ENCODE results near the gene RBM15. TPM values are rescaled to one million over a fixed set of nuclear protein-coding genes. Genes with fewer than 3 reads are reported as not detected.

Gene RBM15
- polyA plus RNA-seq, 1 donor: 13.1 TPM

DNA sequence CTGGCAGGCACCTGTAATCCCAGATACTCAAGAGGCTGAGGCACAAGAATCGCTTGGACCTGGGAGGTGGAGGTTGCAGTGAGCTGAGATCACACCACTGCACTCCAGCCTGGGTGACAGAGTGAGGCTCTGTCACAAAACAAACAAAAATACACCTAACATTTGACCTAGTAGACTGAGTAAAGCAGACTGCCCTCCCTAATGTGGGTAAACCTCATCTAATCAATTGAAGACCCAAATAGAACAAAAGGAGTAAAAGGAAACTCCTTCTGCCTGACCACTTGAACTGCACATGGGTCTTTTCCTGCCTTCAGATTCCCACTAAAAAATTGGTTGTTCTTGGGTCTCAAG, 19.0 kb upstream of the RBM15 start:
- no peak overlapping the region for H3K27ac ChIP-seq (ENCODE audit: low read length)
- WGBS (ENCODE audit: insufficient coverage, low lambda C conversion rate): no CpG with 5 or more reads among the region's 1 CpG
- DNase-seq: no peak

GRCh38 chr1:110321045-110321444, 18.1 kb upstream of the RBM15 start:
- H3K9me3 ChIP-seq (ENCODE audit: control insufficient read depth, low read depth, low read length): no peaks in the 10 kb centered on the region
- H3K4me3 ChIP-seq (ENCODE audit: low read length): no peak overlapping the region
- H3K27me3 ChIP-seq (ENCODE audit: control insufficient read depth, insufficient read depth, low read length): no peaks in the 10 kb centered on the region
- no peak overlapping the region for H3K27ac ChIP-seq (ENCODE audit: low read length)
- WGBS (ENCODE audit: insufficient coverage, low lambda C conversion rate): 20% methylated on average over 2 of the region's 2 CpGs
- H3K4me1 ChIP-seq (ENCODE audit: control insufficient read depth, insufficient read depth, low read length): no peaks in the 10 kb centered on the region
- H3K36me3 ChIP-seq (ENCODE audit: control insufficient read depth, insufficient read depth, low read length): no peaks in the 10 kb centered on the region
- peak in 1 of 2 donors; percentile 33 for DNase-seq

More for the DNA sequence above, 19.0 kb upstream of the RBM15 start:
- Histone ChIP-seq H3K36me3 (ENCODE audit: control insufficient read depth, insufficient read depth, low read length) (no peaks in the 10 kb centered on the region), H3K27me3 (ENCODE audit: control insufficient read depth, insufficient read depth, low read length) (no peaks in the 10 kb centered on the region), H3K4me1 (ENCODE audit: control insufficient read depth, insufficient read depth, low read length) (no peaks in the 10 kb centered on the region), H3K4me3 (ENCODE audit: low read length) (no peak overlapping the region), H3K9me3 (ENCODE audit: control insufficient read depth, low read depth, low read length) (no peaks in the 10 kb centered on the region)

DNA sequence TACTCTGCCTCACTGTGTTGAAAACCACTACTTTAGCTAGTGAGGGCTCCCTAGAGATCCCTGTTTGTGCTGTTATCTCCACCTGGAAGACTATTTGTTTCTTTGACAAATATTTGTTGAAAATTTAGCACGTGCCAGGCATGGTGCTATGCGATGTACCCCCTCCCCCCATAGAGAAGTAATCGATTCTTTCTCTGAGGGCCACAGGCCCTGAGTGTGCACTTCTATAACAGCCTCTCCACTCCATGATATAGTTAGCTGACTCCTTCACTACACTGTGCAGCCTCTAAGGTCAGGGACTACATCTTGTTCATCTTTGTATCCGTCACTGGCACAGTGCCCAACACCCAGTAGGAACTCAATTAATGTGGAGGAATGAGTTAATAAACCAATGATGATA, 17.3 kb upstream of the RBM15 start:
- Histone ChIP-seq H3K36me3 (ENCODE audit: control insufficient read depth, insufficient read depth, low read length) (no peaks in the 10 kb centered on the region), H3K27me3 (ENCODE audit: control insufficient read depth, insufficient read depth, low read length) (no peaks in the 10 kb centered on the region), H3K9me3 (ENCODE audit: control insufficient read depth, low read depth, low read length) (no peaks in the 10 kb centered on the region), H3K27ac (ENCODE audit: low read length) (no peak overlapping the region), H3K4me1 (ENCODE audit: control insufficient read depth, insufficient read depth, low read length) (no peaks in the 10 kb centered on the region), H3K4me3 (ENCODE audit: low read length) (no peak overlapping the region)
- no peak for DNase-seq
- WGBS (ENCODE audit: insufficient coverage, low lambda C conversion rate): no CpG with 5 or more reads among the region's 4 CpGs

DNA sequence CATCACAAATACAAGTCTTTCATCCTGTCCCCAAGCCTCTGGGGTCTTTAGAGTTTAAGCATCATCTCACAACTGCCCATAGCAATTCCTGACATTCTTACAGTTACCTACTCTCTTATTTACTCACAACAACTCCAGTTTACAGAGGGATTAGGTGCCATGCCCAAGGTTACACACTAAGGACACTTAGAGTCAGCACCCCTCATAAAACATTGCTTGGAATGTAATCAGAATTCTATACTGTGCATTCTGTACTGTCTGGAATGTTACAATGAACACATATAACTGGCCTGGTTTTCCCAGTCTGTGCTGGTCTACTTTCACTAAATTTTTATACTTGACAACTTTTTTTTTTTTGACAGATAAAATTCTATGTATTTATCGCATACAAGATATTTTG, 14.5 kb upstream of the RBM15 start:
- H3K27ac ChIP-seq (ENCODE audit: low read length): no peak overlapping the region
- WGBS (ENCODE audit: insufficient coverage, low lambda C conversion rate): 83% methylated on average over 1 of the region's 1 CpG
- no peaks in the 10 kb centered on the region for H3K36me3 ChIP-seq (ENCODE audit: control insufficient read depth, insufficient read depth, low read length)
- no peaks in the 10 kb centered on the region for H3K27me3 ChIP-seq (ENCODE audit: control insufficient read depth, insufficient read depth, low read length)
- H3K9me3 ChIP-seq (ENCODE audit: control insufficient read depth, low read depth, low read length): no peaks in the 10 kb centered on the region
- no peaks in the 10 kb centered on the region for H3K4me1 ChIP-seq (ENCODE audit: control insufficient read depth, insufficient read depth, low read length)
- H3K4me3 ChIP-seq (ENCODE audit: low read length): no peak overlapping the region
- DNase-seq: no peak

DNA sequence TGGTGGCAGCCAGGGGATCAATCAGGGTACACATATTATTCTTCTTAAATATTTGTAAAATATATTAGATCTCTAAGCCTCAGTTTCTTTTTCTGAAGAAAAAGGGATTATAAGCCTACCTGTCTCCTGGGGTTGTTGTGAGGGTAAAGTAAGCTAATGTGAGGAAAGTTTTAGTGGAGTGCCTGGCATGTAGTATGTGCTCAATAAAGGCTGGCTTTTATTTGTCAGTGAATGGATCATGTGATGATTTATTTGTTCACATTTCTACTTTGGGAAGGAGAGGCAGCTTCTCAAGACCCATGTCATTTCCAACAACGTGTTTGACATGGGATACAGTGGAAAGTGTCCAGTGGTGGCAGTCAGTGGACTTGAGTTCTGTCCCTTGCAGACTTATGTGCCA, 12.4 kb upstream of the RBM15 start:
- no peak overlapping the region for H3K4me3 ChIP-seq (ENCODE audit: low read length)
- H3K27me3 ChIP-seq (ENCODE audit: control insufficient read depth, insufficient read depth, low read length): no peaks in the 10 kb centered on the region
- DNase-seq: no peak
- no peaks in the 10 kb centered on the region for H3K9me3 ChIP-seq (ENCODE audit: control insufficient read depth, low read depth, low read length)
- H3K36me3 ChIP-seq (ENCODE audit: control insufficient read depth, insufficient read depth, low read length): no peaks in the 10 kb centered on the region
- H3K4me1 ChIP-seq (ENCODE audit: control insufficient read depth, insufficient read depth, low read length): peaks cover 5% of the 10 kb centered on the region
- no peak overlapping the region for H3K27ac ChIP-seq (ENCODE audit: low read length)
- WGBS (ENCODE audit: insufficient coverage, low lambda C conversion rate): no CpG with 5 or more reads among the region's 1 CpG

GRCh38 chr1:110328274-110328673, 10.9 kb upstream of the RBM15 start:
- H3K4me3 ChIP-seq (ENCODE audit: low read length): no peak overlapping the region
- H3K27me3 ChIP-seq (ENCODE audit: control insufficient read depth, insufficient read depth, low read length): no peaks in the 10 kb centered on the region
- H3K36me3 ChIP-seq (ENCODE audit: control insufficient read depth, insufficient read depth, low read length): no peaks in the 10 kb centered on the region
- H3K27ac ChIP-seq (ENCODE audit: low read length): no peak overlapping the region
- H3K9me3 ChIP-seq (ENCODE audit: control insufficient read depth, low read depth, low read length): no peaks in the 10 kb centered on the region
- no peak for DNase-seq
- H3K4me1 ChIP-seq (ENCODE audit: control insufficient read depth, insufficient read depth, low read length): peaks cover 5% of the 10 kb centered on the region

DNA sequence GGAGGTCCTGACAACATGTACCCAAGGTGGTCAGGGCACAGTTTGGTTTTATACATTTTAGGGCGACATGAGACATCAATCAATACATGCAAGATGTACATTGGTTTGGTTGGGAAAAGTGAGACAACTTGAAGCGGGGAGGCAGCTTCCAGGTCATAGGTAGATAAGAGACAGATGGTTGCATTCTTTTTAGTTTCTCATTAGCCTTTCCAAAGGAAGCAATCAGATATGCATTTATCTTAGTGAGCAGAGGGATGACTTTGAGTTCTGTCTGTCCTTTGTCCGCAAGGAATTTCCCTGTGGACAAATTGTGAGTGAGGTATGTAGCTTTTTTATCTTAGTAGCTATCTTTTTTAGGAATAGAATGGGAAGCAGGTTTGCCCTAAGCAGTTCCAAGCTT, 10.5 kb upstream of the RBM15 start:
- no peak overlapping the region for H3K27ac ChIP-seq (ENCODE audit: low read length)
- H3K27me3 ChIP-seq (ENCODE audit: control insufficient read depth, insufficient read depth, low read length): no peaks in the 10 kb centered on the region
- DNase-seq: no peak
- no peaks in the 10 kb centered on the region for H3K36me3 ChIP-seq (ENCODE audit: control insufficient read depth, insufficient read depth, low read length)
- WGBS (ENCODE audit: insufficient coverage, low lambda C conversion rate): no CpG with 5 or more reads among the region's 3 CpGs
- no peaks in the 10 kb centered on the region for H3K9me3 ChIP-seq (ENCODE audit: control insufficient read depth, low read depth, low read length)
- H3K4me1 ChIP-seq (ENCODE audit: control insufficient read depth, insufficient read depth, low read length): peaks cover 5% of the 10 kb centered on the region
- H3K4me3 ChIP-seq (ENCODE audit: low read length): no peak overlapping the region

DNA sequence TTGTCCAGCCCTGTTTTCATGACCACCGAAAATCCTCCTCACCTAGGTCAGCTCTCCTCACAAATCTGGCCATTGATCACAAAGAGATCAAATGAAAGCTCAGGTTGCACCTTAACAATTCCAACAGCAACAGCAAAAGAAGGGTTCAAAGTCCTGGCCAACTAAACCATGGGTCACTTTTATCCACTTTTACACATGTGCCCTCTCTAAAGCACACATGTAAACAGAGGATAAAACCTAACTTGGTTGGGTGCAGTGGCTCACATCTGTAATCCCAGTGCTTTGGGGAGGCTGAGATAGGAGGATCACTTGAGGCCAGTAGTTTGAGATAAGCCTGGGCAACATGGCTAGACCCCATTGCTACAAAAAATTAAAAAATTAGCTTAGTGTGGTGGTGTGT, 3.9 kb upstream of the RBM15 start:
- H3K4me3 ChIP-seq (ENCODE audit: low read length): no peak overlapping the region
- DNase-seq: no peak
- no peaks in the 10 kb centered on the region for H3K9me3 ChIP-seq (ENCODE audit: control insufficient read depth, low read depth, low read length)
- H3K36me3 ChIP-seq (ENCODE audit: control insufficient read depth, insufficient read depth, low read length): no peaks in the 10 kb centered on the region
- H3K27ac ChIP-seq (ENCODE audit: low read length): peak overlapping the region; percentile 94
- H3K27me3 ChIP-seq (ENCODE audit: control insufficient read depth, insufficient read depth, low read length): no peaks in the 10 kb centered on the region
- WGBS (ENCODE audit: insufficient coverage, low lambda C conversion rate): no CpG with 5 or more reads among the region's 1 CpG
- H3K4me1 ChIP-seq (ENCODE audit: control insufficient read depth, insufficient read depth, low read length): peaks cover 23% of the 10 kb centered on the region

DNA sequence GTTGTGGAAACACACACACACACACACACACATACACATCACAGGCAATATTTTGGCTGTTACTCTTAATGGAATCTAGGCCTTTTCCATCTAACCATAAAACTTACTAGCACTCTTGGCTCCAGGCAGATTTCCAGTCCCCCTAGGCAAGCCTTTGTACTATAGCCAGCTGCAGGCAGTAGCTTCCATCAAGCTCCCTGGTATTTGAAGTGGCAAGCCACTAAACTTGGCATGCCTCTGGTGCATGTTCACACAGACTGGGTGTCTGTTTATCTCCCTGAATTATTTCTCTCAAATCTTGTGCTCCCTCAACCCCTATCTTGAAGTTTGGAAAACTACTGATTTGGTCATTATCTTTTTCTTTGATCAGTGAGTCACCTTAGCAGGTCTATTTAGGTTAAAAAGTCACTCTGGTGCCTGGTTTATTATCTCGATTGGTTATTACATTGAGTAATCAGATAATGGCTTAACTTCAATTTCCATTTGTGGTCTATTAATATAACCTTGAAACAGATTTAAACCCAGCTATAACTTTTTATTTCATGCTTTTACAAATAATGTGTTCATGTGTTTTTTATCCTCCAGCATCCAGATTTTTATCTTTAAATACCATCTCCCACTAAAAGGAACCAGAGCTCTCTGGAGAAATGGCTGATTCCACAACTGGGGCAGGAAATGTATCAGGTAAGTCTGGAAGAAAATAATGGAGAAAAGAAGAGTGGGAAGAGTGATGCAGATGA, 2.7 kb upstream of the RBM15 start:
- H3K9me3 ChIP-seq (ENCODE audit: control insufficient read depth, low read depth, low read length): no peaks in the 10 kb centered on the region
- H3K27me3 ChIP-seq (ENCODE audit: control insufficient read depth, insufficient read depth, low read length): no peaks in the 10 kb centered on the region
- H3K27ac ChIP-seq (ENCODE audit: low read length): peak overlapping the region; percentile 94
- DNase-seq: peak in 1 of 2 donors; percentile 47
- no peak overlapping the region for H3K4me3 ChIP-seq (ENCODE audit: low read length)
- 57% methylated on average over 1 of the region's 1 CpG for WGBS (ENCODE audit: insufficient coverage, low lambda C conversion rate)
- H3K36me3 ChIP-seq (ENCODE audit: control insufficient read depth, insufficient read depth, low read length): peaks cover 9% of the 10 kb centered on the region
- peaks cover 27% of the 10 kb centered on the region for H3K4me1 ChIP-seq (ENCODE audit: control insufficient read depth, insufficient read depth, low read length)

GRCh38 chr1:110337704-110338308, 1.4 kb upstream of the RBM15 start:
- Histone ChIP-seq H3K4me3 (ENCODE audit: low read length) (peak overlapping the region; percentile 70), H3K27me3 (ENCODE audit: control insufficient read depth, insufficient read depth, low read length) (no peaks in the 10 kb centered on the region), H3K27ac (ENCODE audit: low read length) (peak overlapping the region; percentile 94), H3K4me1 (ENCODE audit: control insufficient read depth, insufficient read depth, low read length) (peaks cover 34% of the 10 kb centered on the region), H3K9me3 (ENCODE audit: control insufficient read depth, low read depth, low read length) (no peaks in the 10 kb centered on the region), H3K36me3 (ENCODE audit: control insufficient read depth, insufficient read depth, low read length) (peaks cover 15% of the 10 kb centered on the region)
- peak in 1 of 2 donors; percentile 40 for DNase-seq
- no CpG with 5 or more reads among the region's 36 CpGs for WGBS (ENCODE audit: insufficient coverage, low lambda C conversion rate)
